Parathyroid adenoma (tissue), 2 donors: Measurements from ENCODE around the gene CLRN1.

Experiments used
- H2AFZ ChIP-seq: fragments of 300-600 bp; sonication (generic); one replicate; pipeline ENCODE4 v1.7.0; 2017; ENCODE audit warnings: antibody characterized with exemption, mild to moderate bottlenecking
- H3K27ac ChIP-seq: fragments of 300-600 bp; sonication (generic); one replicate; pipeline ENCODE4 v1.7.0; 2017
- H3K27me3 ChIP-seq: fragments of 300-600 bp; sonication (generic); one replicate; pipeline ENCODE4 v1.7.0; 2017; ENCODE audit warnings: low read length; ENCODE audit not compliant: control insufficient read depth, insufficient read depth
- H3K36me3 ChIP-seq: fragments of 300-600 bp; sonication (generic); one replicate; pipeline ENCODE4 v1.7.0; 2017; ENCODE audit warnings: low read length; ENCODE audit not compliant: control insufficient read depth, insufficient read depth
- H3K4me1 ChIP-seq: fragments of 300-600 bp; sonication (generic); one replicate; pipeline ENCODE4 v1.7.0; 2017; ENCODE audit warnings: control low read depth
- H3K4me2 ChIP-seq: fragments of 300-600 bp; sonication (generic); one replicate; pipeline ENCODE4 v1.7.0; 2017; ENCODE audit warnings: low read length
- H3K4me3 ChIP-seq: fragments of 300-600 bp; sonication (generic); one replicate; pipeline ENCODE4 v1.7.0; 2017; ENCODE audit warnings: low read depth, low read length
- H3K79me2 ChIP-seq: fragments of 300-600 bp; sonication (generic); one replicate; pipeline ENCODE4 v1.7.0; 2017; ENCODE audit warnings: control low read depth
- H3K9ac ChIP-seq: fragments of 300-600 bp; sonication (generic); one replicate; pipeline ENCODE4 v1.7.0; 2017; ENCODE audit warnings: mild to moderate bottlenecking
- H3K9me3 ChIP-seq: fragments of 300-600 bp; sonication (generic); one replicate; pipeline ENCODE4 v1.7.0; 2017; ENCODE audit warnings: low read length; ENCODE audit not compliant: control insufficient read depth
- CTCF ChIP-seq: fragments of 300-600 bp; sonication (generic); IDR thresholded peaks from one replicate; pipeline ENCODE4 v1.7.0; 2017; ENCODE audit warnings: antibody characterized with exemption, mild to moderate bottlenecking
- donor health status: primary hyperparathyroidism.

The CLRN1 gene

GRCh38 chr3:150975086-150975991, 2.8 kb upstream of the CLRN1 start:
- H3K9ac ChIP-seq: no peak overlapping the region
- no peaks in the 10 kb centered on the region for H3K9me3 ChIP-seq
- no peaks in the 10 kb centered on the region for H3K79me2 ChIP-seq
- H3K27ac ChIP-seq: no peak overlapping the region
- no peak overlapping the region for H3K4me2 ChIP-seq
- H3K36me3 ChIP-seq: no peaks in the 10 kb centered on the region
- no peaks in the 10 kb centered on the region for H3K4me1 ChIP-seq
- H3K27me3 ChIP-seq: no peaks in the 10 kb centered on the region
- no peak overlapping the region for H2AFZ ChIP-seq
- H3K4me3 ChIP-seq: no peak overlapping the region
- TF ChIP-seq CTCF: no peak

GRCh38 chr3:150970665-150971324, 1.7 kb downstream of the CLRN1 start:
- Histone ChIP-seq H3K79me2 (no peaks in the 10 kb centered on the region), H2AFZ (no peak overlapping the region), H3K9ac (no peak overlapping the region), H3K4me2 (no peak overlapping the region), H3K27me3 (no peaks in the 10 kb centered on the region), H3K9me3 (no peaks in the 10 kb centered on the region), H3K4me1 (no peaks in the 10 kb centered on the region), H3K4me3 (no peak overlapping the region), H3K36me3 (no peaks in the 10 kb centered on the region), H3K27ac (no peak overlapping the region)
- no peak for TF ChIP-seq CTCF

- Histone ChIP-seq H3K4me2 (no peak overlapping the region), H3K36me3 (no peaks in the 10 kb centered on the region), H3K9ac (no peak overlapping the region), H3K79me2 (no peaks in the 10 kb centered on the region), H2AFZ (no peak overlapping the region), H3K27me3 (no peaks in the 10 kb centered on the region), H3K9me3 (no peaks in the 10 kb centered on the region), H3K4me1 (no peaks in the 10 kb centered on the region), H3K4me3 (no peak overlapping the region), H3K27ac (no peak overlapping the region)
- TF ChIP-seq CTCF: no peak
These were observed 4.0 kb downstream of the CLRN1 start for GRCh38 chr3:150968341-150969035.

- no peak overlapping the region for H3K27ac ChIP-seq
- no peaks in the 10 kb centered on the region for H3K9me3 ChIP-seq
- H3K4me1 ChIP-seq: no peaks in the 10 kb centered on the region
- no peaks in the 10 kb centered on the region for H3K79me2 ChIP-seq
- H3K4me3 ChIP-seq: no peak overlapping the region
- H2AFZ ChIP-seq: no peak overlapping the region
- H3K4me2 ChIP-seq: no peak overlapping the region
- H3K9ac ChIP-seq: no peak overlapping the region
- no peaks in the 10 kb centered on the region for H3K36me3 ChIP-seq
- TF ChIP-seq CTCF: no peak
- no peaks in the 10 kb centered on the region for H3K27me3 ChIP-seq
These were observed 7.1 kb downstream of the CLRN1 start for GRCh38 chr3:150965436-150965835.
